K562 (cell line): ENCODE results near the gene DAPL1. TPM values are rescaled to one million over a fixed set of nuclear protein-coding genes. Genes with fewer than 3 reads are reported as not detected.

Experiments used
- ATAC-seq: fragments of 200-7000 bp; cut with Tn5 transposase; 3 replicates; pipeline ENCODE4 v1.9.1; 2020; ENCODE audit warnings: moderate library complexity
- BruUV-seq: library from RNA; stranded (reverse); fragments of 400-500 nt; replicated peaks from 2 replicates; lab custom pipeline; 2021; lab: Mats Ljungman, UMichigan
- CTCF ChIA-PET: fragments of 300-600 bp; formaldehyde crosslinking; extraction: SDS; loops from one replicate; lab custom pipeline; 2021; ENCODE audit warnings: low intra/inter-chr PET ratio; lab: Yijun Ruan, JAX
- POLR2A ChIA-PET: fragments of 300-600, 350-650 bp; sonication (Branson Sonifier 250); formaldehyde crosslinking; extraction: SDS; loops from one replicate; lab custom pipeline; 2021; ENCODE audit warnings: antibody characterized with exemption, inconsistent platforms; lab: Yijun Ruan, JAX
- DNase-seq, 4 experiments: peaks; one replicate each; pipeline versions ENCODE4 v3.0.0 to v3.0.0-alpha.2; 2011 to 2018; ENCODE audit warnings: low spot score in 3 of 4, mixed read lengths in 3 of 4; ENCODE audit errors: extremely low read depth in 1 of 4
- FAIRE-seq: peaks from 2 replicates; lab custom pipeline; 2011; peaks lifted over from hg19 to GRCh38; lab: Jason Lieb, UNC
- H2AFZ ChIP-seq: 2 replicates; pipeline ENCODE4 v1.6.0; 2011; ENCODE audit warnings: low read depth, low read length, control low read depth, inconsistent platforms
- H3K27ac ChIP-seq: fragments of 200-600 bp; 3 replicates; pipeline ENCODE4 v1.8.0; 2011; ENCODE audit warnings: low read depth, mild to moderate bottlenecking, control low read depth, inconsistent platforms, low read length, moderate library complexity, mixed read lengths; ENCODE audit errors: extremely low read depth
- H3K27me3 ChIP-seq, 2 experiments: fragments of 300-600 bp in 1 of 2; 2 replicates in 1 of 2; 3 replicates in 1 of 2; pipeline versions ENCODE4 v1.6.0 to v1.8.0; 2011; ENCODE audit warnings: inconsistent platforms in 2 of 2, low read length in 2 of 2, mild to moderate bottlenecking in 1 of 2, mixed read lengths in 1 of 2, moderate library complexity in 1 of 2; ENCODE audit not compliant: control insufficient read depth in 2 of 2, insufficient read depth in 2 of 2
- H3K36me3 ChIP-seq: fragments of 300-600 bp; 3 replicates; pipeline ENCODE4 v1.8.0; 2011; ENCODE audit warnings: mild to moderate bottlenecking, low read length, inconsistent platforms; ENCODE audit not compliant: control insufficient read depth, insufficient read depth
- H3K4me1 ChIP-seq, 2 experiments: fragments of 200-600 bp in 1 of 2; replicated peaks in 1 of 2; 2 replicates in 1 of 2; 3 replicates in 1 of 2; pipeline versions ENCODE4 v1.5.1 to v1.8.0; 2011; ENCODE audit warnings: inconsistent platforms in 2 of 2, low read length in 2 of 2, mild to moderate bottlenecking in 1 of 2, mixed read lengths in 1 of 2, moderate library complexity in 1 of 2; ENCODE audit not compliant: control insufficient read depth in 2 of 2, insufficient read depth in 2 of 2
- H3K4me2 ChIP-seq: 2 replicates; pipeline ENCODE4 v1.6.1; 2011; ENCODE audit warnings: low read length, control low read depth, inconsistent platforms, mixed read lengths; ENCODE audit not compliant: insufficient read depth
- H3K4me3 ChIP-seq: fragments of 200-600 bp; sonication (generic), shearing (Covaris generic); 2 replicates; pipeline ENCODE4 v1.5.1; 2016; ENCODE audit warnings: control low read depth, inconsistent platforms
- H3K79me2 ChIP-seq: fragments of 200-600 bp; 3 replicates; pipeline ENCODE4 v1.8.0; 2011; ENCODE audit warnings: low read length, inconsistent platforms; ENCODE audit not compliant: control insufficient read depth, insufficient read depth
- H3K9ac ChIP-seq, 2 experiments: 2 replicates each; pipeline versions ENCODE4 v1.6.0 to v1.6.1; 2011; ENCODE audit warnings: low read depth in 2 of 2, low read length in 2 of 2, control low read depth in 1 of 2, inconsistent platforms in 1 of 2, mild to moderate bottlenecking in 1 of 2, mixed read lengths in 1 of 2; ENCODE audit not compliant: insufficient read depth in 1 of 2
- H3K9me1 ChIP-seq: one replicate; pipeline ENCODE4 v1.6.0; 2011; ENCODE audit warnings: inconsistent platforms, mild to moderate bottlenecking, low read length, moderate library complexity; ENCODE audit not compliant: control insufficient read depth, insufficient read depth
- H3K9me3 ChIP-seq: replicated peaks from 2 replicates; pipeline ENCODE4 v1.5.1; 2011; ENCODE audit warnings: low read depth, low read length, inconsistent platforms; ENCODE audit not compliant: control insufficient read depth, insufficient read depth
- H4K20me1 ChIP-seq: replicated peaks from 2 replicates; pipeline ENCODE4 v1.6.1; 2011; ENCODE audit warnings: low read length, inconsistent platforms, mixed read lengths; ENCODE audit not compliant: control insufficient read depth, insufficient read depth
- ARID2 ChIP-seq: fragments of 450-650 bp; IDR thresholded peaks from 2 replicates; pipeline ENCODE4 v1.6.1; 2017; ENCODE audit warnings: antibody characterized with exemption, mild to moderate bottlenecking
- BACH1 ChIP-seq: fragments of 200-800 bp; sonication (Bioruptor generic); IDR thresholded peaks from 2 replicates; pipeline ENCODE4 v1.6.1; 2016; ENCODE audit warnings: missing genetic modification characterization, missing compliant biosample characterization
- ETV1 ChIP-seq: fragments of 450-650 bp; conservative IDR thresholded peaks from 2 replicates; pipeline ENCODE4 v1.6.1; 2016; ENCODE audit warnings: missing genetic modification characterization, control low read depth, low read depth, missing compliant biosample characterization
- MAFG ChIP-seq: fragments of 450-650 bp; conservative IDR thresholded peaks from 2 replicates; pipeline ENCODE4 v1.6.1; 2016; ENCODE audit warnings: missing genetic modification characterization, missing compliant biosample characterization
- RBM15 ChIP-seq: fragments of 200-400 bp; formaldehyde crosslinking; IDR thresholded peaks from 2 replicates; pipeline ENCODE4 v1.6.1; 2018; ENCODE audit warnings: mild to moderate bottlenecking, low read length, moderate library complexity; ENCODE audit not compliant: insufficient read depth
- SMARCA4 ChIP-seq: fragments of 450-650 bp; IDR thresholded peaks from 2 replicates; pipeline ENCODE4 v1.6.1; 2016
- SMARCB1 ChIP-seq: IDR thresholded peaks from 2 replicates; pipeline ENCODE4 v1.6.1; 2011; ENCODE audit warnings: improper control_type of control experiment, low read depth; ENCODE audit not compliant: insufficient read length
- TAF9B ChIP-seq: fragments of 450-650 bp; IDR thresholded peaks from 2 replicates; pipeline ENCODE4 v1.6.1; 2018; ENCODE audit warnings: mild to moderate bottlenecking; ENCODE audit not compliant: partially characterized antibody
- ZBTB8A ChIP-seq: fragments of 450-650 bp; IDR thresholded peaks from 2 replicates; pipeline ENCODE4 v1.6.1; 2018; ENCODE audit warnings: mild to moderate bottlenecking, moderate library complexity; ENCODE audit not compliant: partially characterized antibody
- ZNF24 ChIP-seq: fragments of 450-650 bp; IDR thresholded peaks from 2 replicates; pipeline ENCODE4 v1.6.1; 2016
- ZNF316 ChIP-seq: fragments of 450-650 bp; IDR thresholded peaks from 2 replicates; pipeline ENCODE4 v1.6.1; 2016
- WGBS: fragments of 100-300 bp; shearing (Covaris generic); methylation state at CpG from one replicate; pipeline ENCODE4 v1.1.6; 2016; ENCODE audit warnings: low coverage, mixed read lengths; ENCODE audit not compliant: insufficient coverage; ENCODE audit errors: missing lambda C conversion rate; 5-methylcytosine and 5-hydroxymethylcytosine counted together
- in situ Hi-C: fragments of 300-500 bp; cut with MboI; formaldehyde crosslinking; loops from 4 replicates; pipeline ENCODE4 v1.15.0; 2018; ENCODE audit warnings: inconsistent platforms, mixed read lengths
- intact Hi-C: fragments of 100-400 bp; cut with micrococcal nuclease; formaldehyde crosslinking; loops from 2 replicates; pipeline ENCODE4 v1.14.2; 2022
- polyA plus RNA-seq, 8 experiments: library from polyadenylated mRNA; depleted of rRNA in 4 of 8; stranded (reverse) in 5 of 8; unstranded in 3 of 8; fragments of >200 nt; fragmentation: Nextera tagmentation in 2 of 8; fragmentation: Illumina TruSeq in 1 of 8; extraction: Ambion mirVana in 2 of 8; extraction: Trizol in 1 of 8; gene quantifications; 2 replicates each; pipeline versions ENCODE4 v1.2.1 to v1.2.3, GENCODE V29; 2011 to 2014; ENCODE audit warnings: inconsistent platforms in 1 of 8, missing spikeins in 1 of 8
- total RNA-seq, 7 experiments: library from RNA; depleted of rRNA in 6 of 7; stranded (reverse); fragments of >200 nt in 6 of 7; fragmentation: Illumina TruSeq in 2 of 7; extraction: Trizol in 2 of 7; gene quantifications; 2 replicates each; pipeline versions ENCODE4 v1.2.1 to v1.2.3, GENCODE V29; 2011 to 2021; ENCODE audit warnings: low replicate concordance in 1 of 7
- TF ChIP-seq, protein P1 (sequence below): fragments of 450-650 bp; conservative IDR thresholded peaks from 2 replicates; pipeline ENCODE4 v1.6.1; 2016; ENCODE audit warnings: missing genetic modification characterization, low read depth, mild to moderate bottlenecking, missing compliant biosample characterization, moderate library complexity
- TF ChIP-seq, protein P2 (sequence below): fragments of 250-450 bp; sonication (Bioruptor Pico); IDR thresholded peaks from 2 replicates; pipeline ENCODE4 v1.8.0; 2021; ENCODE audit warnings: moderate library complexity, mild to moderate bottlenecking, inconsistent platforms
- TF ChIP-seq, protein P3 (sequence below): fragments of 450-650 bp; IDR thresholded peaks from 2 replicates; pipeline ENCODE4 v1.6.1; 2016; ENCODE audit warnings: mild to moderate bottlenecking
- TF ChIP-seq, protein P4 (sequence below), 2 experiments: fragments of 450-650 bp in 1 of 2; sonication (generic) in 1 of 2; formaldehyde crosslinking in 1 of 2; IDR thresholded peaks in 1 of 2; conservative IDR thresholded peaks in 1 of 2; 2 replicates each; pipeline versions ENCODE4 v1.6.1 to v1.8.1; 2016 to 2023; ENCODE audit warnings: mild to moderate bottlenecking in 2 of 2, moderate library complexity in 2 of 2, inconsistent platforms in 1 of 2, missing genetic modification reagents in 1 of 2

DAPL1 gene
- total and polyA plus RNA-seq, 9 of the 15 experiments (the other 6 are each of a cell fraction or from before 2014, with no cell fraction given): not detected

DNA sequence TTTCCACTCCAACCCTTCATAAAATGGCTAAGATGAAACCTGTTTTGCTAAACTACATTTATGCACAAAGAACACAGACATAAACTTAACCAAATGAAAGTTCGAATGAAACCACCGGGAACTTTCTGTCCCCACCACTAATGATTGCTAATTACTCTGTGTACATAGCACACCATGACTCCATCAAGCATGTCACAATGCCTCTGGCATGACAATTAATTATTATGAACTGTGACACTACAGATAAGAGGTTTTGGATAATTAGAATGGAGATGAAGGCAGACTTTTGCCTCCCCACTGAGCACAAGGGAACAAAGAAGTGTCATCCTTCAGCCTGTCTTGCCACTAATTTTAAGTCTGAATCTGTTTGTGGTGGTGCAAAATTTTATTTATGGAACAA lies 1.5 kb downstream of the DAPL1 start (continued):
- TF ChIP-seq, protein P1, sequence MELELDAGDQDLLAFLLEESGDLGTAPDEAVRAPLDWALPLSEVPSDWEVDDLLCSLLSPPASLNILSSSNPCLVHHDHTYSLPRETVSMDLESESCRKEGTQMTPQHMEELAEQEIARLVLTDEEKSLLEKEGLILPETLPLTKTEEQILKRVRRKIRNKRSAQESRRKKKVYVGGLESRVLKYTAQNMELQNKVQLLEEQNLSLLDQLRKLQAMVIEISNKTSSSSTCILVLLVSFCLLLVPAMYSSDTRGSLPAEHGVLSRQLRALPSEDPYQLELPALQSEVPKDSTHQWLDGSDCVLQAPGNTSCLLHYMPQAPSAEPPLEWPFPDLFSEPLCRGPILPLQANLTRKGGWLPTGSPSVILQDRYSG: no peak

DNA sequence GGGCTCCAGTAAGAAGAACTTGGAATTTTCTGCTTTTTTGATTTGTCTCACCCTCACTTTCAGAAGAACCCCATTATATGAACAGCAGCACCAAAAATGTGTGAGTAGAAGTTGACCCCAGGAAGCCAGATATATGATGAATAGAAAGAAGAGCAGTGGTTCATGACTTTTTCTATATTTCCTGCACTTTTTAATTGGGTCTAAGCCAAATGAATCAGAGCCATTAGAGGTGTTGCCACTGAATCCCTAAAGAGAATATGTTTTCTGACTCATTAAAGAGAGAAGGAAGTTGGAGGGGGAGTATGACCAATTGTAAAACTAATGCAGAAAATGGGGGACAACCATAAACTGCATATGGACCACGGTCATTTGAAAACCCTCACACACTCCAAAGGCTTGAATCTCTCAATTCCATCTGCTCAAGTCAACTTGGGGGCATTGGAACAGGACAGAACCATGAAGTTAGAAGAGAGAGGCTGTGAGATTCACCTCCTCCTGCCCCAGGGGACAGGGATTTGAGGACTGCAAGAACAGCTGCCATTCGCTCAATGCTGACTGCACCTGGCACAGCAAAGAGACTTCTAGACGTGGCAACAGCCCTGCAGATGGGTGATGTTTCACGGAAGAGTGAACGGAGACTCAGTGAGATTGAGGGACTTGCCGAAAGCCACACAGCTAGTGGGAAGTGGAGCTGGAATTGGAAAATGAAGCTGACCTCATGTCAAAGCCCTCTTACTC lies 3.0 kb downstream of the DAPL1 start:
- ChIA-PET CTCF (no interaction called here), POLR2A (interaction anchor here (1.7 kb wide), 1 partner anchor 10 kb away, joined by 5 read pairs; no protein-coding TSS in a partner anchor)
- intact Hi-C loops (no loop called here), in situ Hi-C loops (no loop called here)
- Histone ChIP-seq H3K27me3 (peaks cover 14 to 26% of the 10 kb centered on the region in 2 experiments; a peak in 4 of 5 replicates), H3K4me1 (no peaks in the 10 kb centered on the region), H3K4me3 (no peak overlapping the region), H3K27ac (no peak overlapping the region), H2AFZ (no peak overlapping the region), H3K79me2 (no peaks in the 10 kb centered on the region), H3K9me3 (no peaks in the 10 kb centered on the region), H3K36me3 (no peaks in the 10 kb centered on the region), H3K9me1 (no peaks in the 10 kb centered on the region), H3K9ac (no peak overlapping the region), H4K20me1 (no peaks in the 10 kb centered on the region), H3K4me2 (no peak overlapping the region)
- WGBS: 2% methylated on average over 6 of the region's 6 CpGs
- ATAC-seq: no peak
- no peak for DNase-seq
- TF ChIP-seq ZNF24: no peak
- TF ChIP-seq, protein P2, sequence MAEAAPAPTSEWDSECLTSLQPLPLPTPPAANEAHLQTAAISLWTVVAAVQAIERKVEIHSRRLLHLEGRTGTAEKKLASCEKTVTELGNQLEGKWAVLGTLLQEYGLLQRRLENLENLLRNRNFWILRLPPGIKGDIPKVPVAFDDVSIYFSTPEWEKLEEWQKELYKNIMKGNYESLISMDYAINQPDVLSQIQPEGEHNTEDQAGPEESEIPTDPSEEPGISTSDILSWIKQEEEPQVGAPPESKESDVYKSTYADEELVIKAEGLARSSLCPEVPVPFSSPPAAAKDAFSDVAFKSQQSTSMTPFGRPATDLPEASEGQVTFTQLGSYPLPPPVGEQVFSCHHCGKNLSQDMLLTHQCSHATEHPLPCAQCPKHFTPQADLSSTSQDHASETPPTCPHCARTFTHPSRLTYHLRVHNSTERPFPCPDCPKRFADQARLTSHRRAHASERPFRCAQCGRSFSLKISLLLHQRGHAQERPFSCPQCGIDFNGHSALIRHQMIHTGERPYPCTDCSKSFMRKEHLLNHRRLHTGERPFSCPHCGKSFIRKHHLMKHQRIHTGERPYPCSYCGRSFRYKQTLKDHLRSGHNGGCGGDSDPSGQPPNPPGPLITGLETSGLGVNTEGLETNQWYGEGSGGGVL (CRISPR knock-in tag): no peak
- no peak for TF ChIP-seq TAF9B
- TF ChIP-seq, protein P3, sequence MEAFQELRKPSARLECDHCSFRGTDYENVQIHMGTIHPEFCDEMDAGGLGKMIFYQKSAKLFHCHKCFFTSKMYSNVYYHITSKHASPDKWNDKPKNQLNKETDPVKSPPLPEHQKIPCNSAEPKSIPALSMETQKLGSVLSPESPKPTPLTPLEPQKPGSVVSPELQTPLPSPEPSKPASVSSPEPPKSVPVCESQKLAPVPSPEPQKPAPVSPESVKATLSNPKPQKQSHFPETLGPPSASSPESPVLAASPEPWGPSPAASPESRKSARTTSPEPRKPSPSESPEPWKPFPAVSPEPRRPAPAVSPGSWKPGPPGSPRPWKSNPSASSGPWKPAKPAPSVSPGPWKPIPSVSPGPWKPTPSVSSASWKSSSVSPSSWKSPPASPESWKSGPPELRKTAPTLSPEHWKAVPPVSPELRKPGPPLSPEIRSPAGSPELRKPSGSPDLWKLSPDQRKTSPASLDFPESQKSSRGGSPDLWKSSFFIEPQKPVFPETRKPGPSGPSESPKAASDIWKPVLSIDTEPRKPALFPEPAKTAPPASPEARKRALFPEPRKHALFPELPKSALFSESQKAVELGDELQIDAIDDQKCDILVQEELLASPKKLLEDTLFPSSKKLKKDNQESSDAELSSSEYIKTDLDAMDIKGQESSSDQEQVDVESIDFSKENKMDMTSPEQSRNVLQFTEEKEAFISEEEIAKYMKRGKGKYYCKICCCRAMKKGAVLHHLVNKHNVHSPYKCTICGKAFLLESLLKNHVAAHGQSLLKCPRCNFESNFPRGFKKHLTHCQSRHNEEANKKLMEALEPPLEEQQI: no peak
- TF ChIP-seq ZNF316: no peak
- no peak for TF ChIP-seq SMARCA4
- no peak for TF ChIP-seq RBM15
- TF ChIP-seq MAFG (tag): no peak
- no peak for TF ChIP-seq ZBTB8A
- TF ChIP-seq, protein P4, sequence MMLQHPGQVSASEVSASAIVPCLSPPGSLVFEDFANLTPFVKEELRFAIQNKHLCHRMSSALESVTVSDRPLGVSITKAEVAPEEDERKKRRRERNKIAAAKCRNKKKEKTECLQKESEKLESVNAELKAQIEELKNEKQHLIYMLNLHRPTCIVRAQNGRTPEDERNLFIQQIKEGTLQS (IDR thresholded peaks at IDR 0.05): no peak
- TF ChIP-seq, protein P4 (CRISPR knock-in tag; conservative IDR thresholded peaks at IDR 0.05): no peak
- TF ChIP-seq SMARCB1: no peak
- no peak for TF ChIP-seq BACH1 (tag)
- TF ChIP-seq ETV1 (tag): no peak
- TF ChIP-seq ARID2: no peak
- BruUV-seq: no TSS peak
- no peak for FAIRE-seq
